HL-60 (cell line): ENCODE measurements around the gene MTHFSD.

ENCODE experiments used
- CTCF ChIP-seq: IDR thresholded peaks from one replicate; pipeline ENCODE4 v1.5.1; 2011; ENCODE audit warnings: low read length, control low read depth, inconsistent platforms; ENCODE audit not compliant: insufficient read depth
- GABPA ChIP-seq: IDR thresholded peaks from 2 replicates; pipeline ENCODE4 v1.6.1; 2012; ENCODE audit warnings: low read depth

- TF ChIP-seq CTCF (no peak), GABPA (no peak)
Measured at GRCh38 chr16:86580791-86581170, 25.7 kb upstream of the MTHFSD start.
